D721Med (cell line): ENCODE measurements around the gene SH3RF2.
"Not testable (repeated sequence)": the region's sequence is repeated elsewhere in the genome, so short reads cannot be mapped to it uniquely, and the experiment has no call there.

Source experiments
- DNase-seq: peaks from one replicate; pipeline ENCODE4 v3.0.0; 2011; ENCODE audit warnings: low spot score; ENCODE audit not compliant: insufficient read length
- FAIRE-seq: peaks from 2 replicates; lab custom pipeline; 2011; peaks lifted over from hg19 to GRCh38; lab: Jason Lieb, UNC
- CTCF ChIP-seq: IDR thresholded peaks from 2 replicates; pipeline ENCODE4 v1.5.1; 2012; ENCODE audit warnings: mild to moderate bottlenecking, control low read depth; ENCODE audit not compliant: insufficient read depth; ENCODE audit errors: missing control alignments

Gene SH3RF2

GRCh38 chr5:146089287-146089686, 152.9 kb downstream of the SH3RF2 start:
- no peak for TF ChIP-seq CTCF
- DNase-seq (no peak), FAIRE-seq (no peak)

- TF ChIP-seq CTCF: no peak
- no peak for FAIRE-seq
These were observed 155.5 kb downstream of the SH3RF2 start for GRCh38 chr5:146091881-146092280.

GRCh38 chr5:146098047-146098446, 161.7 kb downstream of the SH3RF2 start:
- no peak for TF ChIP-seq CTCF
- FAIRE-seq (no peak), DNase-seq (no peak)

More at GRCh38 chr5:146091881-146092280, 155.5 kb downstream of the SH3RF2 start:
- no peak for DNase-seq

- DNase-seq: no peak
- no peak for FAIRE-seq
- TF ChIP-seq CTCF: no peak
These were observed 165.3 kb downstream of the SH3RF2 start for GRCh38 chr5:146101646-146102045.

GRCh38 chr5:146103594-146103993, 167.2 kb downstream of the SH3RF2 start:
- no peak for DNase-seq
- TF ChIP-seq CTCF: no peak
- FAIRE-seq: no peak

GRCh38 chr5:146105477-146105876, 169.1 kb downstream of the SH3RF2 start, which contains the start of gene PLAC8L1:
PLAC8L1 (minus strand) TSS chr5:146105577; CDS start chr5:146104311, 1,266 bp downstream.
- TF ChIP-seq CTCF: no peak
- FAIRE-seq: no peak

GRCh38 chr5:146107901-146108300, 171.5 kb downstream of the SH3RF2 start:
- FAIRE-seq: no peak
- DNase-seq: no peak
- no peak for TF ChIP-seq CTCF

More at GRCh38 chr5:146105477-146105876, 169.1 kb downstream of the SH3RF2 start, which contains the start of gene PLAC8L1:
- DNase-seq: no peak

- not testable (repeated sequence) for DNase-seq, FAIRE-seq
These were observed 172.5 kb downstream of the SH3RF2 start for GRCh38 chr5:146108870-146109269.
